Transverse colon (tissue), 4 donors: ENCODE results near the gene ZNF236. TPM values are rescaled to one million over a fixed set of nuclear protein-coding genes. Genes with fewer than 3 reads are reported as not detected.

Experiments
- DNase-seq: peaks from one replicate; pipeline ENCODE4 v3.0.0-alpha.2; 2019
- H3K27ac ChIP-seq, 4 donors: fragments of 200-600 bp; sonication (generic); 2 replicates each; pipeline ENCODE4 v1.5.1; 2016 to 2018; ENCODE audit warnings: inconsistent platforms in 4 of 4
- H3K27me3 ChIP-seq: fragments of 200-600 bp; sonication (generic); 2 replicates; pipeline ENCODE4 v1.5.1; 2017; ENCODE audit warnings: inconsistent platforms
- H3K36me3 ChIP-seq, 4 donors: fragments of 200-600 bp; sonication (generic); 2 replicates each; pipeline ENCODE4 v1.5.1; 2017 to 2019; ENCODE audit warnings: inconsistent platforms in 4 of 4
- H3K4me1 ChIP-seq, 4 donors: fragments of 200-600 bp; sonication (generic); 2 replicates each; pipeline ENCODE4 v1.5.1; 2017 to 2020; ENCODE audit warnings: inconsistent platforms in 4 of 4
- H3K4me3 ChIP-seq, 4 donors: fragments of 200-600 bp; sonication (generic); 1 replicate in 1 of 4; 2 replicates in 3 of 4; pipeline versions ENCODE4 v1.5.1 to v1.6.1; 2017 to 2019; ENCODE audit warnings: inconsistent platforms in 4 of 4
- H3K9me3 ChIP-seq, 2 donors: fragments of 200-600 bp; sonication (generic); 2 replicates each; pipeline ENCODE4 v1.5.1; 2017 to 2019; ENCODE audit warnings: inconsistent platforms in 2 of 2
- CTCF ChIP-seq, 5 experiments: fragments of 200-600 bp in 3 of 5; fragments of 450-650 bp in 2 of 5; sonication (generic) in 3 of 5; IDR thresholded peaks; 1 replicate in 2 of 5; 2 replicates in 3 of 5; pipeline ENCODE4 v1.5.1; 2016 to 2017; ENCODE audit warnings: antibody characterized with exemption in 5 of 5, inconsistent platforms in 3 of 5, mild to moderate bottlenecking in 2 of 5, moderate library complexity in 1 of 5
- EP300 ChIP-seq: sonication (generic); formaldehyde crosslinking; IDR thresholded peaks from one replicate; pipeline ENCODE4 v1.6.1; 2017; ENCODE audit warnings: antibody characterized with exemption, low read depth
- POLR2A ChIP-seq: fragments of 450-650 bp; IDR thresholded peaks from one replicate; pipeline ENCODE4 v1.6.1; 2016; ENCODE audit warnings: antibody characterized with exemption, mild to moderate bottlenecking, moderate library complexity
- POLR2AphosphoS5 ChIP-seq, 3 donors: sonication (generic); formaldehyde crosslinking; IDR thresholded peaks; one replicate each; pipeline ENCODE4 v1.6.1; 2016; ENCODE audit warnings: antibody characterized with exemption in 3 of 3
- WGBS, 2 donors: methylation state at CpG; one replicate each; pipeline ENCODE4 v1.1.5; 2018; ENCODE audit warnings: low coverage in 1 of 2; 5-methylcytosine and 5-hydroxymethylcytosine counted together
- in situ Hi-C, 4 donors: fragments of 200-750 bp; cut with MboI; loops; one replicate each; pipeline versions ENCODE4 v1.15.0 to v1.15.1; 2017; ENCODE audit warnings: low sequenced_read_pairs in 3 of 4, low pct_ligation_motif_present in 1 of 4, low pct_unique_long_range_greater_than_20kb in 1 of 4
- intact Hi-C: fragments of 100-400 bp; cut with DNase I; formaldehyde crosslinking; loops from one replicate; pipeline ENCODE4 v1.15.1; 2023; ENCODE audit warnings: low total_unique reads
- total RNA-seq, 4 donors: library from RNA; depleted of rRNA; stranded (reverse); fragments of >200 nt; gene quantifications; one replicate each; pipeline ENCODE4 v1.1.0, GENCODE V29; 2016

Gene ZNF236
- total RNA-seq, 4 donors from 2014 or later, result 18.3 to 82.8 (median 43.7) TPM

GRCh38 chr18:76982841-76983583 lies 160.7 kb downstream of the ZNF236 start:
- peak; percentile 94 for DNase-seq
- H3K27ac ChIP-seq, result no peak overlapping the region
- no peaks in the 10 kb centered on the region for H3K36me3 ChIP-seq
- TF ChIP-seq POLR2A (no peak), CTCF (IDR thresholded peaks at IDR 0.05) (peak; percentile 89 to 96 (median 90)), POLR2AphosphoS5 (IDR thresholded peaks at IDR 0.05) (no peak), EP300 (no peak)
- intact Hi-C loops, result loop anchor here (5.0 kb wide), 1 partner anchor 181 kb away; no protein-coding TSS in a partner anchor
- peaks cover 1 to 22% (median 10%) of the 10 kb centered on the region in 4 donors for H3K4me1 ChIP-seq
- H3K9me3 ChIP-seq, result no peaks in the 10 kb centered on the region
- no peaks in the 10 kb centered on the region for H3K27me3 ChIP-seq
- in situ Hi-C loops, result loop anchor here in 3 of 4 donors (10.0 to 25.0 kb wide), 5 partner anchors 58 to 679 kb away; partner anchors contain the start of gene ZNF236 (in 1 of the 3)
- H3K4me3 ChIP-seq, result no peak overlapping the region
- 12% methylated on average over 15 of the region's 15 CpGs; no CpG with 5 or more reads in 1 of the 2 donors for WGBS, 2 donors

GRCh38 chr18:76983613-76984051 lies 161.3 kb downstream of the ZNF236 start:
- H3K27ac ChIP-seq, result no peak overlapping the region
- no peak for DNase-seq
- H3K9me3 ChIP-seq, result no peaks in the 10 kb centered on the region
- H3K27me3 ChIP-seq, result no peaks in the 10 kb centered on the region
- intact Hi-C loops (loop anchor here (5.0 kb wide), 1 partner anchor 181 kb away; no protein-coding TSS in a partner anchor), in situ Hi-C loops (loop anchor here in 3 of 4 donors (10.0 to 25.0 kb wide), 5 partner anchors 59 to 679 kb away; partner anchors contain the start of gene ZNF236 (in 1 of the 3))
- no peaks in the 10 kb centered on the region for H3K36me3 ChIP-seq
- peaks cover 0 to 17% (median 7%) of the 10 kb centered on the region in 4 donors for H3K4me1 ChIP-seq
- WGBS, 2 donors, result 65 to 73% methylated on average over 5 to 9 of the region's 10 CpGs
- no peak overlapping the region for H3K4me3 ChIP-seq
- TF ChIP-seq EP300 (no peak), CTCF (IDR thresholded peaks at IDR 0.05) (no peak), POLR2A (no peak), POLR2AphosphoS5 (IDR thresholded peaks at IDR 0.05) (no peak)

GRCh38 chr18:76984193-76985155 lies 162.1 kb downstream of the ZNF236 start:
- no peaks in the 10 kb centered on the region for H3K27me3 ChIP-seq
- 91 to 98% methylated on average over 8 to 40 of the region's 40 CpGs for WGBS, 2 donors
- DNase-seq, result no peak
- no peaks in the 10 kb centered on the region for H3K36me3 ChIP-seq
- H3K4me1 ChIP-seq, result peaks cover 0 to 17% (median 6%) of the 10 kb centered on the region in 4 donors
- TF ChIP-seq POLR2A, result no peak
- TF ChIP-seq POLR2AphosphoS5 (IDR thresholded peaks at IDR 0.05), result no peak
- TF ChIP-seq CTCF (IDR thresholded peaks at IDR 0.05), result no peak
- TF ChIP-seq EP300, result no peak
- in situ Hi-C loops (loop anchor here in 3 of 4 donors (10.0 to 25.0 kb wide), 5 partner anchors 60 to 678 kb away; partner anchors contain the start of gene ZNF236 (in 1 of the 3)), intact Hi-C loops (loop anchor here (5.0 kb wide), 1 partner anchor 182 kb away; no protein-coding TSS in a partner anchor)
- H3K27ac ChIP-seq, result no peak overlapping the region
- H3K4me3 ChIP-seq, result no peak overlapping the region
- H3K9me3 ChIP-seq, result no peaks in the 10 kb centered on the region
